ENCODE results near the gene TCHP.

GRCh38 chr12:109902891-109903418 lies 2.9 kb downstream of the TCHP start:
- no peak for TF ChIP-seq POLR2A (IDR thresholded peaks at IDR 0.05; ENCODE audit: low read length)
- TF ChIP-seq GATA1 (IDR thresholded peaks at IDR 0.05; ENCODE audit: low read depth, low read length): no peak
